GM18951 (cell line): ENCODE measurements around the gene SLC7A4.

Source experiments
- POLR2A ChIP-seq: IDR thresholded peaks from 4 replicates; pipeline ENCODE4 v1.6.1; 2011; ENCODE audit warnings: mild to moderate bottlenecking; ENCODE audit not compliant: insufficient read length, insufficient read depth; ENCODE audit errors: extremely low read depth
- in situ Hi-C: fragments of 300-500 bp; cut with MboI; formaldehyde crosslinking; loops from one replicate; pipeline ENCODE4 v1.12.0; 2022; ENCODE audit warnings: low sequenced_read_pairs, mixed read lengths, inconsistent platforms; ENCODE audit not compliant: unreplicated experiment

SLC7A4 gene

GRCh38 chr22:20979940-20980453 lies 52.4 kb downstream of the SLC7A4 start:
- in situ Hi-C loops, result no loop called here
- no peak for TF ChIP-seq POLR2A

- no peak for TF ChIP-seq POLR2A
- in situ Hi-C loops, result no loop called here
Observed at GRCh38 chr22:20979243-20979809, 53.0 kb downstream of the SLC7A4 start.
